Inflammatory macrophage (primary cell): ENCODE data around the gene TFAP2B.

Source experiments
- DNase-seq, 2 donors: peaks; one replicate each; pipeline ENCODE4 v3.0.0-alpha.2; 2020 to 2022

Gene TFAP2B

DNA sequence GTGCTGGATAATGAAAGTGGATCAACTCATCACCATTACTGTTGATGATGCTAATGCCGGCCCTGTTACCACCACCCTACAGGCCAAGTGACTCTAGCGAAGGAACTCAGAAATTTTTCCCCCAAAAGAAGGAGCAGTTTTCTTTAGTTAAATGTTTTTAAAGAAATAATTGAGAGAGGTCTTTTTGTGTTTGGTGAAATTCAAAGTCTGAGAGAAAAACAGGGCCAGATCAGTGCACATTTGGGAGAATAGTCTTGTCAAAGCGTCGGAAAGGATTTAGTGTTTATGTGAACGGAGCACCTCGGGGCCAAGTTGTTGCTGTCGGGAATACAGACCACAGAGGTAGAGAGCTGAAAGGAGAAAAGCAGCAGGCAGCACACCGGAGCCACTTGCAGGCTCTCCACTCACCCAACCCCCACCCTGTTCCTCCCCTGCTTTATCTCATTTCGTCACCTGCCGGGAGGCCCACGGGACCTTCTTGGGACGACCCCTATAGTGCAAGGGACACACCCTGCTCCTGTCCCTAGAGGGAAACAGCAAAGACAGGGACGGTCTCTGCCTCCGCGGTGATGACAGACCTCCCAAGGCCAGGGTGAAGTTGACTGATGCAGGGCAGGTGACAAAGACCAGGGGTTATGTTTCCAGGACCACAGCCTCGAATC lies 6.8 kb downstream of the TFAP2B start:
- DNase-seq: no peak

DNA sequence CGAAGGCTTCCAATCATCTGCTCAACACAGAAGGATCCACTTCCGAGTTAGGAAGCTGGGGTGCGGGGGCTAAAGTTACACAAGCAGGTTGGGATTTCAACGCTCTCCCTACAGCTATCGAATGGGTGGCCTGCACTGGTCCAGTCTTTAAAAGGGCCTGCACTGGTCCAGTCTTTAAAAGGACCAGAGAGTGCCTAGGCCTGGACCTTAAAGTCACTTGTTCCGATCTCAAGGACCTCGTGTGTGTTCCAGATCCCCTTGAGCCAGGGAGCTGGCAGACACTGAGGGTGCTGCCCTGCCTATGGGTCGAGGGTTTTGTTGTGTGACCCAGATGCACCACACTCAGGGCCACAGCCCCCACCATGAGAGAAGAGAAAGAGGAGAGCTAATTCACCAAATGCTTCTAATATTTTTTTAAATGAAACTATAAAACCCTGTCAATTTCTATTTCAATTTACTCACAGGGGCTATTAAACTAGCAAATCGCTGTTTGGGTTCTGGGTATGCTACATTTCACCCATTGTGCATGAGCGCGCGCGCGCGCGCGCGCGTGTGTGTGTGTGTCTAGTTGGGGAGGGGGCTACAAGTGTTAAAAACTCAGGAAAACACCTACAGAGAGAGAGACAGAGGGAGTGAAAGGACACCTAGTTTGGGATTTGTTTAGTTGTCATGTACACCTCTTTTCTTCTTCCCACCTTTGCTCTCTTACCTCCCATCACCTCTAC lies 7.5 kb downstream of the TFAP2B start:
- DNase-seq: no peak

- DNase-seq: no peak
These were observed 8.1 kb downstream of the TFAP2B start for GRCh38 chr6:50826803-50827202.

DNA sequence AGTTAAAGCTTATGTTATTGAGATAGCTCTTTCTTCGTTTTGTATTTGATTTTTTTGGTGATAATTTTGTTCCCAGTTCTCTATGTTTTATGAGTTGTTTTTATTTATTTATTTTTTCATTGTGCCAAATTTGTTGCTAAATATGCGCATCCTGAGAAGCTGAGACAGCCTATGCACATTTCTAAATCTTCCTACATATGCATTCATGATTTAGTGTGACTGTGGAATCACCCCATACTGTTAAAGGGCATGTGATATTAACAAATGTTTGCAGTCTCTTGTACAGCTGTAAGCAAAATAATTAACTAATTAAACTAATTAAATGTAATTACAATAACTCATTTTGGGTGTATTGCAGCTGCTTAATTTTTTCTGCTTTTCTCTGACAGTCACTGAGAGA lies 10.4 kb downstream of the TFAP2B start:
- no peak for DNase-seq

DNA sequence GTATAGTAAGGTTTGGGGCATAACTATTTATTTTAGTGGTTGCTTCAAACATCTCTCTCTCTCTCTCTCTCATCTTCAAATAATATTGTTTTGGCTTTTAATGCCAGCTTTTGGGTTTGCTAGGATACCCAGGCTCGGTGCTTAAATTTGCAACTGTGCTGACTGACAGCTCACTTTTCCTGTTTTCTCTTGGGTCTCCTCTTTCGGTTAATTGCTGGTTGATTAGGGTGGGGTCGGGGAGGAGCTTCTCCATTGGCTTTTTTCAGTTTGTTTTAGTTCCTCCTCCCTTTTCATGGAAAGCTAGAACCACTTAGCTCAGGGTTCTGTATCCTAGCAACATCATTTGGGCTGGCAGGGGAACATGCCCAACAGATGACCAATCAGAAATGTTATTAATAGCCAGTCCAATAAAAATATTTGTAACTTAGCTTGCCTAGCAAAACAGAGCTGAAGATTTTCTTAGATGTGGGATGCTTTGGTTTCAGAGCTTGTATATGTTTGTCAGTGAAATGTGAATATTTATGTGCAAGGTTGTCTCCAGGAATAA lies 11.3 kb downstream of the TFAP2B start:
- DNase-seq: no peak

GRCh38 chr6:50831186-50831585 lies 12.5 kb downstream of the TFAP2B start:
- no peak for DNase-seq

- DNase-seq: no peak
These were observed 14.2 kb downstream of the TFAP2B start for GRCh38 chr6:50832912-50833311.

- DNase-seq: no peak
These were observed 16.3 kb downstream of the TFAP2B start for GRCh38 chr6:50834929-50835410.

GRCh38 chr6:50836231-50836630 lies 17.6 kb downstream of the TFAP2B start:
- DNase-seq: no peak

- DNase-seq: no peak
These were observed 19.1 kb downstream of the TFAP2B start for GRCh38 chr6:50837589-50838445.

GRCh38 chr6:50840112-50840810 lies 21.6 kb downstream of the TFAP2B start:
- DNase-seq: no peak

GRCh38 chr6:50840811-50841192 lies 22.1 kb downstream of the TFAP2B start:
- no peak for DNase-seq

GRCh38 chr6:50842446-50842845 lies 23.8 kb downstream of the TFAP2B start:
- DNase-seq: no peak

DNA sequence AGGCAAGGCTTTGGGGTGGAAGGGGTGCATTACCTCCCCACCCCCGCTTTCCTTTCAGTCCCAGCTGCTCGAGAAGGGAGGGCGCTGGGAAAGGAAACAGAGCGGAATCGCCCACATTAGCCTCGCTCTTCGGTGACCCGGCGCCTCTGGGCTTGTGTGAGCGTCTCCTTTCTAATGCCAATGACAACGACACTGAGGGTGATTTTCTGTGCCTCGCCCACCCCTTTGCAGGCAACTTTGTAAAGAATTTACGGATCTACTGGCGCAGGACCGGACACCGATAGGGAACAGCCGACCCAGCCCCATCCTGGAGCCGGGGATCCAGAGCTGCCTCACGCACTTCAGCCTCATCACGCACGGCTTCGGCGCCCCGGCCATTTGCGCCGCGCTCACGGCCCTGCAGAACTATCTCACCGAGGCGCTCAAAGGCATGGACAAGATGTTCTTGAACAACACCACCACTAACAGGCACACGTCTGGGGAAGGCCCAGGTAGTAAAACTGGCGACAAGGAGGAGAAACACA lies 24.3 kb downstream of the TFAP2B start:
- DNase-seq: no peak

DNA sequence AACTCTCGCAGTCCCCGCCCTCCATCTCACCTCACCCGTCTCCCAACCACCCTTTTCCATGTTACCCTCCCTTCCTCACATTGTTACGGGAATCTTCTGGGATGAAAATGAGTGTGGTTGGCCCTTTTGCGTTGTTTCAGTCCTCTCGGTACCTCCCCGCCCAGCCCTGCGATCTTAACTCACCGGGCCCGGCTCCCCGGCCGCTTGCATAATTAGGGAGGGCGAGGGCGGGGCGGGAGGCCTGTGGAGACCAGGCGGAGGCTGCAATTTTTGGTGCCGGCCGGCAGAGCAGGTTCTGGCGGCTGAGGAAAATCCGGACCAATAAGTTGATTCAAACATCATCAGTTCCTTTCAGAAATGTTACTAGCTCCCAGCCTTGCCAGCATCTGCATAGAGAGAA lies 25.2 kb downstream of the TFAP2B start:
- DNase-seq: no peak

DNA sequence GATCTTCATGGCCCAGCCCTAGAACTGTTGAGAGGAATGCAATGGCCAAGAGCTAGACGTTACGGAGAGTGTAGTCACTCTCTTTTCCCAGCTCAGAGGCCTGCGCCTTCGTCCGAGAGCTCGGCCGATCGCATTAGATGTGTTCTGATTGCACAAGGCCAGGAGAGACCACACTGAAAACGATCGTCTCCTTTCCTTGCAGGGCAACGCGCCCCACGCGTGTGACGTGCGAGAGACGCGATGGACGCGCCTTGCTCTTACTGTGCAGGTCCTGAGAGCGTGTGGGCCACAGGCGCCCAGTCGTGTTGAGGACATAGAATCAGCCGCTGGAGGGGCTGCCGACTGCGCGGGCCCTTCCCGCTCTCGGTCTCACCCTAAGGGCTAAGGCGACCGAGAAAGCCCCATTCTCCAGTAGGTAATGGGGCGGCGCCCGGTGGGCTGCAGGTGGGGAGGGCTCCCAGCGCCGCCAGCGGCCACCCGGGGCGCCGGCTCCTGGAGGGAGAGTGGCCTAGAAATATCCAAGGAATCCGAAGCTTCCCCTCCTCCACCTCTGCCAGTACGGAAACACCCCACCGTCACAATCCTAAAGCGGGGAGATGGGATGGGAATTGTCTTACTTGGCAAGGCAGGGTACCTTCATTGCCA lies 26.9 kb downstream of the TFAP2B start:
- DNase-seq: no peak

DNA sequence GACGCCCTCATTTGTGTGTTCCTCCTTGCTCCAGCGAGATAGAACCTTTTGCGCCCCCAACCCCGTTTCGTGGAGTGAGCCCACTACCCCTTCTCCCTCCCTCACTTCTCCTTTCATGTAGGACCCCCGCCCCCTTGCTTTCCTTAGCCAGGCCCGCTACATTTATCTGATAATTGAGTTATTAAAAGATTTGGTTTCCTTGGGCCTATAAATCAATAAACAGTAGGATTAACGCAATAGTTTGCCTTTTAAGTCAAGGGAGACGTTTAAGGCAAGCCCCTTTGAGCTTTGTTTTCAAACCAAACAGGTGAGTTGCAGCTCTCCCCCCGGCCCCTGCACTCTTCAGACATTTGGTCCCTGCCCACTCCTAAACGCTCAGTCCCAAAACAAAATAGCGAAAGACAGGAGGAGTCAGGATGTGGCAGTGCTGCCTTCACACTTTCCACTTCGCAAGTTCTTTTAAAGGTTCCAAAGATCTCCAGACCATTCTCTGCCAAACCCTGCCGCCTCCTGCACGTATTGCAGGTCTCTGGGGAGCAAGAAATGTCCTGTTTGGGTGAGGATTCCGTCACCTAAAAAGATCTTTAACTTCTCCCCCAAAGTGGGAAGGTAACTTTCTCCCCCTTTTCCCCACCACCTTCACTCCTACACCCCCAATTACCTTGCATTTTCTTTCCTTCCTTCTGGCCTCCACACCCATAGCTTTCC lies 27.6 kb downstream of the TFAP2B start:
- no peak for DNase-seq

DNA sequence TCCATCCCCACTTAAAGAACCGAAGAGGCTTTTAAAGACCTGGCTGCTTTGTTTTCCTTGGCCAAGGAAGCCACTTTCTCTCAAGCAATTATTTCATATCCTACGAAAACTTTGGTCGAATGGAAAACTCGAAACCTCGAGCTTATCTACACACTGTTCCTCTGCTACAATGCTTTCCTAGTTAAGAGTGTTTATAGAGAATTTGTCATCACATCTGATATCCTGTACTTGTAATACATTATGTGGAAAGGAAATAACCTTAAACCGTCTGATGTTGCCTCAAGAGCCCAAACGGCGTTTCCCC lies 28.1 kb downstream of the TFAP2B start:
- DNase-seq: no peak

DNA sequence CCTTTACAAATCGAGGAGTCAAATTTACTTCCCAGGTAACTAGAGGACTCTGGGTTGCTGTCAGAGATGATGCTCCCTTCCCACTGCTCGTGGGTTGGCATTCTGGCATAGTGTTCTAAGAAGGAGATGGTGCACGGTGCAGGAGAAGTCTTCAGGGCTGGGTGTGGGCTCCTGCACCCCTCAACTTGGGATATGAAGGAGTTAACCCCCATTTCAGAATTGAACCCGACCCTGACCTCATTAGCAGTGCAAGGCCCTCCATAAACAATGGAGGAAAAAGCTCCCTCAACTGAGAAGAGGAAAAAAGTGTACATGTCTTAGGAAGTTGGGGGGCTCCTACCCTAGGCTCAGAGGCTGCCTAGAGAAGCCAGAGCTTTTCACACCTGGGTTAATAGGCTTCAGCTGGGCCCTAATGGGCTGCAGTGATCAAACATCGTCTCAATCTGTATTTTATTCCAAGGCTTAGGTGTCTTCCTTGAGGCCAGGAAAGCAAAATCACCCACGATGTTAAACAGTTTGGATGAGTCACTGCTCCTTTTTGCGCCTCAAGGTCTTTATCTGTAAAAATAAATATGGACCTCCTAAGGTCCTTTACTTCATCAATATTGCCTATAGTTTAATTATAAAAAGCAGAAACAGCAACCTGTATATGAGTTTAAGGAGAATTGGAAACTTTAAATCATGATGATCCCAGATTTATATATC lies 29.4 kb downstream of the TFAP2B start:
- DNase-seq: no peak

GRCh38 chr6:50848989-50849795 lies 30.5 kb downstream of the TFAP2B start:
- no peak for DNase-seq
